ENCODE measurements around the gene TMEM37.

TMEM37 gene

DNA sequence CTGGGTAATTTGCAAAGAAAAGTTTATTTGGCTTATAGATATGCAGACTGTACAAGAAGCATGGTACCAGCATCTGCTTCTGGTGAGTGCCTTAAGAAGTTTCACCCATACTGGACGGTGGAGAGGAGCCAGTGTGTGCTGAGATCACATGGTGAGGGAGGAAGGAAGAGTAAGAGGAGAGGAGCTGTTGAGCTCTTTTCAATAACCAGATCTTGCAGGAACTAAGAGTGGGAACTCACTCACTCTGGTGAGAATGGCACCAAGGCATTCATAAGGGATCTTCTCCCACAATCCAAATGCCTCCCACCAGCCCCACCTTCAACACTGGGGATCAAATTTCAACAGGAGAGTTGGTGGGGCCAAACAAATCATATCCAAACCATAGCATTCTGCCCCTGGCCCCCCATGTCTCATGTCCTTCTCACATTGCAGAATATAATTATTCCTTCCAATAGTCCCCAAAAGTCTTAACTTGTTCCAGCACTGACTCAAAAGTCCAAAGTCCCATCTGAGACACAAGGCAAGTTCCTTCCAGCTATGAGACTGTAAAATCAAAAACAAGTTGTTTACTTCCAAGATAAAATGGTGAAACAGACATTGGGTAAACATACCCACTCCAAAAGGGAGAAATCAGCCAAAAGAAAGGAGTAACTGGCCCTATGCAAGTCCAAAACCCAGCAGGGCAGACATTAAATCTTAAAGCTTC is 11.7 kb upstream of the TMEM37 start:
- TF ChIP-seq, protein P1, sequence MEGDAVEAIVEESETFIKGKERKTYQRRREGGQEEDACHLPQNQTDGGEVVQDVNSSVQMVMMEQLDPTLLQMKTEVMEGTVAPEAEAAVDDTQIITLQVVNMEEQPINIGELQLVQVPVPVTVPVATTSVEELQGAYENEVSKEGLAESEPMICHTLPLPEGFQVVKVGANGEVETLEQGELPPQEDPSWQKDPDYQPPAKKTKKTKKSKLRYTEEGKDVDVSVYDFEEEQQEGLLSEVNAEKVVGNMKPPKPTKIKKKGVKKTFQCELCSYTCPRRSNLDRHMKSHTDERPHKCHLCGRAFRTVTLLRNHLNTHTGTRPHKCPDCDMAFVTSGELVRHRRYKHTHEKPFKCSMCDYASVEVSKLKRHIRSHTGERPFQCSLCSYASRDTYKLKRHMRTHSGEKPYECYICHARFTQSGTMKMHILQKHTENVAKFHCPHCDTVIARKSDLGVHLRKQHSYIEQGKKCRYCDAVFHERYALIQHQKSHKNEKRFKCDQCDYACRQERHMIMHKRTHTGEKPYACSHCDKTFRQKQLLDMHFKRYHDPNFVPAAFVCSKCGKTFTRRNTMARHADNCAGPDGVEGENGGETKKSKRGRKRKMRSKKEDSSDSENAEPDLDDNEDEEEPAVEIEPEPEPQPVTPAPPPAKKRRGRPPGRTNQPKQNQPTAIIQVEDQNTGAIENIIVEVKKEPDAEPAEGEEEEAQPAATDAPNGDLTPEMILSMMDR (IDR thresholded peaks at IDR 0.05; ENCODE audit: low read depth, low read length), result no peak
- DNase-seq (ENCODE audit: extremely low read depth, low read depth), result no peak

DNA sequence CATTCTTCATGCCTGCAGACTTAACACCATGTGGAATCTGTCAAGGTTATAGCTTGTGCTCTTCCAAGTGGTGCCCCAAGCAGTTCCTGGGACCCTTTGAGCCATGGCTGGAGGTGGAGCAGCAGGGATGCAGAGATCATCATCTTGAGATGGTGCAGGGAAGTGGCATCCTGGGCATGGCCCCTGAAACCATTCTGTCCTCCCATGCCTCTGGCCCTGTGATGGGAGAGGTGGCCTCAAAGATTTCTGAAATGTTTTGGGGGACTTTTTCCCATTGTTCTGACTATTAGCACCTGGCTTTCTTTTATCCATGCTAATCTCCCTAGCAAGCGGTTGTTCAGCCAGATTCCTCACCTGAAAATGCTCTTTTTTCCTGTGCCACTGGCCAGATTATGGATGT is 10.3 kb upstream of the TMEM37 start:
- no peak for DNase-seq (ENCODE audit: extremely low read depth, low read depth)

DNA sequence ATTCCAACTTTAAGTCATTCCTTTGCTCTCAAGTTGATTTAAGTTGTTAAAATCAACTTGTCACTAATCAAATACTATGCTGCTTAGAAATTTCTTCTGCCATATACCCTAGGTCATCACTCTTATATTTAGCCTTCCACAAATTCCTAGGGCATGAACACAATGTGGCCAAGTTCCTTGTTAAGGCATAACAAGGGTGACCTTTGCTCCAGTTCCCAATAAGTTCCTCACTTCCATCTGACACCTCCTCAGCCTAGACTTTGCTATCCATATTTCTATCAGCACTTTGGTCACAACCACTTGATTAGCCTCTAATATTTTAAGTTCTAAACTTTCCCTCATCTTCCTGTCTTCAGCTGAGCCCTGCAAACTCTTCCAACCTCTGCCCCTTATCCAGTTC is 9.9 kb upstream of the TMEM37 start:
- DNase-seq (ENCODE audit: extremely low read depth, low read depth), result no peak
- TF ChIP-seq, protein P1 (IDR thresholded peaks at IDR 0.05; ENCODE audit: low read depth, low read length), result no peak

More for the DNA sequence above, 10.3 kb upstream of the TMEM37 start:
- TF ChIP-seq, protein P1 (IDR thresholded peaks at IDR 0.05; ENCODE audit: low read depth, low read length), result no peak

DNA sequence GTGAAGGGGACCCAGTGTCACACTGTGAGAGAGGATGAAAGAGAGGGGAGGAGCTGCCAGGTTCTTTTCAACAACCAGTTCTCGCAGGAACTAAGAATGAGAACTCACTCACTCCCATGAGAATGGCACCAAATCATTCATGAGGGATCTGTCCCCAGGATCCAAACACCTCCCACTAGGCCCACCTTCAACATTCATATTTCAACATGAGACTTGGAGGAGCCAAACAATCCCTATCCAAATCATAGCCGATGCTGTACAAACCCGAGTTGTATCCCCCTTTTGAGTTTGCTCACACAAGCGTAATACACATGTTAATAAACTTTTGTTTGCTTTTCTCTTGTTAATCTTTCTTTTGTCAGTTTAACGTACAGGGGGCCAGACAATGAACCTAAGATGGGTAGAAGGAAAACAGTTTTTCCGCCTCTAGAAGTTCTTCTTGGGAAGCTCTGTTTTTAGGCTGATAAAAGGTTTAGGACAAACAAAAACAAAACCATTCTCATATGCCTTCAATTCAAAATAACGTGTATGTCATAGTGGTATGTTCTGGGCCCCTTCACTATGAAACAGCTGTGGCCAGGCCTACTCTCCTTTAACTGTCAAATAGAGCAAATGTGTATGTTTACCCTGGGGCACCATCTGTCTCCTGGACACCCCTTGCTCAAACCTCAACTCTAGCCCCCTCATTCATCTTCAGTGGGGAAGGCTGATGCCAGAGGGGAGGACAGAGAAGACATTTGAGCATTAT is 9.1 kb upstream of the TMEM37 start:
- TF ChIP-seq, protein P1 (IDR thresholded peaks at IDR 0.05; ENCODE audit: low read depth, low read length), result no peak
- DNase-seq (ENCODE audit: extremely low read depth, low read depth), result no peak

DNA sequence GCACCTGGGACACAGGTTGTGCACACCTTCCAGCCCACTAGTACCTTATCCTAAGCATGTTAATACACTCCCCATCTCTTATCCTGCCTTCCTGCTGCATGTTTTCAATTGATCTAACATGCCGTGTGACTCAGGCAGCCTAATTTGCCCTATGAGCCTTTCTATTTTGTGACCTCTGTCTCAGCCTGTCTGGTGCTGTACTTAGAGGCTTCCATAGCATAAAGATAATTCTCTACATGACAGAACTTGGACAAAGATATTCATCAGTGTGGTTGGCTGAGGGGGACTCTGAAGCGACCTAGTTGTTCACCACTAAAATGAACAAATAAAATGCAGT is 8.6 kb upstream of the TMEM37 start:
- TF ChIP-seq, protein P1 (IDR thresholded peaks at IDR 0.05; ENCODE audit: low read depth, low read length), result no peak
- DNase-seq (ENCODE audit: extremely low read depth, low read depth), result no peak

DNA sequence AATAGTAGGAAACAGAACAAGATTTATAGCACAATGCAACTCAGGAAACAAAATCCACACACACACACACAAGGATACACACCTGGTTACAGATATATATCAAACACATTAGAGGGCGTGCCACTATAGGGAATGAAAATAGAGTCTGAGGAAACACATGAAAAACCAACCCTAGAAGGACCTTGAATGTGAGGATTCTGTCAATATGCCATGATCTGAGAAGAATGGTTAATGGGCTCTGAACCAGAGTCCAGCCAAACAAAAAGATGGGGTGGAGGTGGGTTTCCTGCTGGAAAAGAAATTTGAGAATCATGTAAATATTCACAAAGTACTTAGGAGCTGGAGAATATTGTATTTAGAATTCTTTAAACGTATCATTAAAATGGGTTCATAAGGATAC is 7.8 kb upstream of the TMEM37 start:
- DNase-seq (ENCODE audit: extremely low read depth, low read depth), result no peak
- TF ChIP-seq, protein P1 (IDR thresholded peaks at IDR 0.05; ENCODE audit: low read depth, low read length), result no peak

Measured in AG09319 (cell line).